HG03060 (cell line): ENCODE data around the gene CDH12.
"Not testable (repeated sequence)": the region's sequence is repeated elsewhere in the genome, so short reads cannot be mapped to it uniquely, and the experiment has no call there.

Source experiments
- ATAC-seq: cut with Tn5 transposase; IDR thresholded peaks from one replicate; pipeline ENCODE4 v1.9.1; 2021; ENCODE audit warnings: low read depth, moderate number of reproducible peaks; ENCODE audit not compliant: unreplicated experiment

CDH12 gene

DNA sequence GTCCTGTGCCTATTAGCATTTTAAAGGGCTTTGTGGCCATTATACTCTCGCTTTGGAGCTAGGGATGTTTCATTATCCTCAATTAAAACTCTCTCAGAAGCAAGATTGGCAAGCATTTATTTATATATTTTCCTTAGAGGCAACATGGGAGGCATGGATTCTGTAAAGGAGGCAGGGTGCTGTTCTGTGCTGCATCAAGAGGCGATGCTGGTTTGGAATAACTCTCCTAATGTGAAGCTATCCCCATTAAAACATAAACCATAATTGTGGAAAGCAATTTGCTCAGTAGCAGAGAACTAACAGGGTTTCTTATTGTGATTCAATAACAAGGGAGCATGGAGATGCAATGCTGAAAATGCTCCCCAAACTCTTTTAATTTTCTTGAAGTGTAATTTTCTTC, 664.5 kb downstream of the CDH12 start:
- ATAC-seq, result not testable (repeated sequence)

DNA sequence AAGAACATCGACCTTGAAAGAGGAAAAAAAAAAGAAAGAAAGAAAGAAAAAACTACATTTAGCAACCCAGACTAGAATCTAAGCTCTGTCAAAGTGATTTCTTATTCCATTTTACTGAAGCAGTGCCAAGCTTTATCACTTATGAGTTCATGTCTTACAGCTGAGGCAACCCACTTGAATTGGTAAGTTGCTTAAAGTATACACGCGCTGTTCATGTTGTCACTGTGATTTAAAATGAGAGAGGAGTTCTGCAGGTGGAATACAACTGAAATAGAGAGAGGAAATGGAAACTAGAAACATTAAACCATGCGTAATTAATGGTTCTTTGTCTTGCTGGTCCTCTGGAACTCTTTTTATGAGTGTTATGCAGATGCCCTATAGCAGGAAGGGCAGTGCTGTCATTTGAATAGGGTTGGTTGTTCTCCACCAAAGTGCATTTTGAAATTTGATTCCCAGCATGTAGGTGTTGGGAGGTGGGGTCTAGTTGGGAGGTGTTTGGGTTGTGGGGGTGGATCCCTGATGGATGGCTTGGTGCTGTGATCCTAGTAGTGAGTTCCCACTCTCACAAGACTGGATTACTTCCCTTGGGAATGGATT, 665.4 kb downstream of the CDH12 start:
- not testable (repeated sequence) for ATAC-seq

DNA sequence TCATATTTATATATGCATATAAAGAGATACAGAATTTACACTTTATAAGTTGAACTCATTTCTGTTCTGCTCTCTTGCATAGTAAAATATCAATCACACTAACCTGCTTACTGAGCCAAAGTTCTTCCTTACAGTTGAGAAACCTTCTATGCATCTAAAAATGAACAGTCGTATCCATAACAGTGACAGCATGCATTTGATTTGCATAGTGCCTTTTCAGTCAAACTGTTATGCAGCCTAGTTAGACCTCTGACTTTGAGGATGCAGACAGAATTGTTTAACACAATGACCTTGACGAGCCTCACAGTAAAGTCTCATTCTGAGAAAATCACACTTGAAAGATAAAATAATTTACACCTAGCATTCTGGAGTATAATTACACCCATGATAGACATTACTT, 683.9 kb downstream of the CDH12 start:
- not testable (repeated sequence) for ATAC-seq

DNA sequence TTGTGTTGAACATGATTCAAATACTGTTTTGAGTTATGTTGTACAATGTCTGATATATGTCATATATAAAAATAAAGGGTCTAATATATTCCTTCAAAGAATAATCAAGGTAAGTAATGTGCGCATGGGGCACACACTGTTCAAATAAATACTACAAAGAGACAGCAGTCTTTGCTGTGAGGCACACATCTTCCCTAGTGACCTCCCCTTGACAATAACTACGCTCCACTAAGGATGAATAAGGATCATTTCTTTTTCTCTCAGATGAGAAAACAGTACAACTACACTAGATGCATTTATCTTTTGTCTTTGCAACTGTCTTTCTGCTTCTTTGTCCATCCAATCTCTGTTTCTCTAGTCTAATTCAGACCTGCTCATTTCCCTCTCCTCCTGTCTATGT, 684.4 kb downstream of the CDH12 start:
- ATAC-seq, result not testable (repeated sequence)

DNA sequence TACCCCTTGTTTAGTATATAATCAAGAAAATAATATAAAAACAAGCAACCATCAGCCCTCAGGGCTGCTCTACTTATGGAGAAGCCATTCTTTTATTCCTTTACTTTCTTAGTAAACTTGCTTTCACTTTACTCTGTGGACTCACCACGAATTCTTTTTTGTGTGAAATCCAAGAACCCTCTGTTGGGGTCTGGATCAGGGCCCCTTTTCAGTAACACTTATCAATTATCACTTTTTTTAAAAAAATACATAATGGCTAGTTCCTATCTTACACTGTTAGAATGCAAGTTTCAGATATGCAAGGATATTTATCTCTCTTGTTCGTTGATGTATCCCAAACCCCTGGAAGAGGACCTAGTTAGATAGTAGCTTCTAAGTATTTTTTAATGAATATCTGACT, 687.2 kb downstream of the CDH12 start:
- ATAC-seq, result not testable (repeated sequence)

DNA sequence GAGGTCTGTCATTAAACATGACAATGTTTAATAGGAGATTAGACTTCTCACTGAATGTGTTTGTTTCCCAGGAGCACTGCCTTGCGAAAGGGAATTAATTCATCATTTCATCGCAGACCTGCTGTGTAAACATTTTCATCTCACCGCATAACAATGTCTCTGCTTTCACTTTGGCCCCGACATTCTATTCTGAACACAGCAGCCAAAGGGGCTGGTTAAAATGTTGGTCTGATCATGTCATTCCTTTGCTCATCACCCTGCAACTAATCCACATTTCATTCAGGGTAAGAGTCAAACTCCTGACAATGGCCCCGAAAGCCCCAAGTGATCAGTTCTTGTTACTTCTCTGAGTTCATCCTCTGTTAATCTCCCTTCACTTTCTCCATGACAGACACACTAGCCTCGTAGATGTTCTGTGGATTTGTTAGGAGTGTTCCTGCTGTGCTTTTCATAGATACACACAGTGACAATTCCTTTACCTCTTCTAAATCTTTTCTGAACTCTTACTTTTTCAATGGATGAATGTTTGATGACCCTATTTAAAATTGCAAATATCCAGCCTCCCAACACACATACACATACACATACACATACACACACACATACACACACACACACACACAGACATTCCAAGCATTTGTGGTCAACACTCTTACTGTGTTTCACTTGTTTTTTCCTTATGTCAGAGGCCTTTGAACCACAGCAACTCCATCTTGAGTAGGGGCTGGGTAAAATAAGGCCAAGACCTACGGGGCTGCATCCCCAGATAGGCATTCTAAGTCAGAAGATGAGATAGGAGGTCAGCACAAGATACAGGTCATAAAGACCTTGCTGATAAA, 688.0 kb downstream of the CDH12 start:
- not testable (repeated sequence) for ATAC-seq

DNA sequence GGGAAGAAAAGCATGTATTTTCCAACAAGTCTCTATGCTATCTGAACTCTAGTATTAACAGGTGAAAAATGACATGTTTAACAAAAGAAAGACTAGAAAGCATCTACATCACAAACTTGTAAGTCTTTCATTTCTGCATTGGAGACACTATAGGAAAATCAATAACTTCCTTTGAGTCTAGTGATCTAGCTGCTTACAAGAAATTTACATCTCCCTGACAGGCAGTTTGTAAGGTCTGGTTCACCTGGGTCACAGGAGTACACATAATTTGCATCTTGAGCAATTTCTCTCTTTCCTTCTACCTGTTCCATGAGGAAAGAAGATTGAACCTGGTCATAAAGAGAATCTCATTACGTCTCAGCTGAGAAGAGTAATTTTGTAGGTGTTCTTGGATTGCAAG, 696.2 kb downstream of the CDH12 start:
- ATAC-seq, result not testable (repeated sequence)

DNA sequence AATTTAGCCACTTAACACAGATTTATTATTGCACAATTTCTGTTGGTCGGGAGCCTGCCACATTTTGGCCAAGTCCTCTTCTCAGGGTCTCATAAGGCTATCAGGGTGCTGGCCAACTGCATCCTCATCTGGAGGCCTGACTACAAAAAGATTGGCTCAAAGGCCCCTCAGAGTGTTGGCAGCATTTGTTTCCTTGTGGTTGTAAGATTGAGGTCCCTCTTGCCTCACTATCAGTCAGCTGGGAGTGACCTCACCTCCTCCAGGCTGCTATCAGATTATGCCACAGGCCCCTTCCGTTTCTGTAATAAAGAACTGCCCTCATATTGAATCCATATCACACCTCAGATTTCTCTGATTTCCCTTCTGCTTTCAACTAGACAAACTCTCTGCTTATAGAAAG, 698.4 kb downstream of the CDH12 start:
- ATAC-seq, result not testable (repeated sequence)

DNA sequence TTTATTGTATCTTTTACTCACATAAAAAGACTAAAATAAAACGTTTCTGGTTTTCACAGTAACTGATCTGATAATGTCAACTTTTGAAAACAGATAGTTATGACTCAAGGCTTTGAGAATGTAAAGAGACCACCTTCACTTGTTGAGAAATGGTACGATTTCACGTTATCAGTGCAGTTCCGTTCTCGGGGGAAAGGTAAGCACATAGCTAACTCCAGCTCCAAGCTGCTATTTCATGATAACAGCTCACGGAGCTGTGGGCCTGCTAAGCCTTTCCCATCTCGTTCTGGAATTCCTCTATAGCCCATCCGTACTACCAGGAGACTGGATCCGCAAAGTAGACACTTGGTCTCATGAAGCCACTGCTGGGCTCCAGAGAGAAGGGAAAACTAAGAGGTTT, 701.3 kb downstream of the CDH12 start:
- ATAC-seq, result not testable (repeated sequence)

DNA sequence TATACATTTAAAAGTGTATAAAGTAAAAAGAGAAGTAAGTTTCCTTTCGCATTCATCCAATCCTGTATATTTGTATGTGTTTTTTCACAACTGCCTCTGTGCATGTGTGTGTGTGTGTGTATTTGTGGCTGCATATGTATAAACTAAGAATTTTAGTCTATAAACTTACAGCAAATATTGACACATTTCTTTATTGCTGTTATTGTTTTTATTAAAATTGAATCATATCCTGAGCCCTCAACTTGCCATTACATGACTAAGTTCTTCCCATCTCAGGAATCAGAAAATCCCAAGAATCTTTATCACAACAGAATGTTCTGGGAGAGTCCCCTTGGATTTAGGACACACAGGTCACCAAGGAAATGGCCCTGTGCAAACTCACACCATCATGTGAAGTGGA, 712.7 kb downstream of the CDH12 start:
- not testable (repeated sequence) for ATAC-seq

DNA sequence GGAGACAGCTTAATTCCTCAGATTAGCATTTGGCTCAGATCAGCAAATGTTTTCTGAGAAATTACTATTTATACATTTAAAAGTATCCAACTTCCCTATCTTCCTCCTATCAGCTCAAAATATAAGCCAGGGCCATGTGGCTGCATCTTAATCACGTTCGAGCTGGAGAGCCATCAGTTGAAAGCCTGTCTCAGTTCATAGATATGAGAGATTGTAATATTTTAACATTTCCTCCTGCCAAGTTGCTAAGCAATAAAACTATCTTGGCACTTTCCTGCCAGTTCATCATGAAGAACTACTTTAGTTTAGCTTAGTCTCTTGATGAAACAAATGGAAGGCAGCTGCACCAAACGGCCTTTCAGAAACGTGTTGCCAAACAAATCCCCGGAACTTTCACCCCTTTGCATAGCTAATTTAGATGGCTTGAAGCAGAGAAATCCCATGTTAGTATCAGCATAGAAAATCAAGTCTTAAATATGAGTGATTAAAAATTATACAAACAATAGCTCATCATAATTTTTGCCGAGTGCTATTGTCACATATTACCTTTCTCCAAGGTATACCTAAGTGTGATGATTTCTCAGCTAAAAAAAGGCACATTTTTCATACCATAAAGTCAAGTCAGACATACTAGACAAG, 713.4 kb downstream of the CDH12 start:
- not testable (repeated sequence) for ATAC-seq

DNA sequence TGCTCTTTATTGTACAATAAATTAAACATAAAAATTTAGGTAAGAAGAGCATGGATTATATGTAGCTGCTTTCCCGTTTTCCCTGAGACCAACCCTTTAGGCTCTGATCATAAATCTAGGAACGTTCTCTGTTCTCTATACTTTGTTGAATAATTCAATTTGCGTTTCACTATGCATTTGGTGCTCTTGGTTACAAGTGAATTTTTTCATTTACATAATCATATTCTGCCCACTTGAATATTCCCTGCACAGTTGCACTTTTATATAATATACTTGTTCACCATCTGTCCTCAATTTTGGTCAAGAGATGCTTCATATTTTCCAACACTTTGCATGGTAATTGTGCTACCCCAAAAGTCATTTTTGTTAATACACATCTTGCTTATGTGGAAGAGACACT, 741.8 kb downstream of the CDH12 start:
- ATAC-seq, result no peak

DNA sequence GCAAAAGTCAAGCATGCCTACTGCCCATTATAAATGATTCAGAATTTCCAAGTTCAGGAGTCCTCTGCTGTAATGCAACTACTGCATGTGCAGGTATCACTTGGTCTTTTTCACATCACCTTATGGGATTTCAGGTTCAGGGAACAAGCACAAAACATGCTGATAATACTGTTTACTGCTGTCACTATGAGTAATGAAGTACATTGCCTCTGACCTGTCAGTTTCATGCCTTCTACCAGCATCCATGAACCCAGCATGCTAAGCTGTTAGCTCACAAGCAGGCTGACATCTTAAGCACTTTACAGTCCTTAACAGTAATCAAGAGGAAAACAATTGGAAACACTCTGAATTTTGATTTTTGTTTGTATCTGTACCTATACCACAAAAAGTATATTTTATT, 743.8 kb downstream of the CDH12 start:
- no peak for ATAC-seq

DNA sequence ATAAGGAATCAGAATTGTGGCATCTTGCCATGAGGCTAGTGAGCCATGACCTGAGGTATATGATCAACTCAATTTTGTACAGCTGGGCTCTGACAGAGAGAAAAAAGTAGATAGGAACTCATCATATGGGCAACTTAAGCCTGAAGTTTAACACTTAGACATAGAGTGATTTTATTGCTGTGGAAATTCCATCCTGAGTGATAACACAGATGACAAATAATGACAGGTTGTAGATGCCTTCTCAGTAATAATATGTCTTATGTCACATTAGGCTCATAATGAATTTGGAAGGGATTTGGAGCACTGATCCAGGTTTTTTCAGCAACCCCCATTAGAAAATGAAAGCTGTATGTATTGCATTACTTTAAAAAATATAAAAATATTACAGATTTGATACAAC, 744.6 kb downstream of the CDH12 start:
- ATAC-seq, result no peak

DNA sequence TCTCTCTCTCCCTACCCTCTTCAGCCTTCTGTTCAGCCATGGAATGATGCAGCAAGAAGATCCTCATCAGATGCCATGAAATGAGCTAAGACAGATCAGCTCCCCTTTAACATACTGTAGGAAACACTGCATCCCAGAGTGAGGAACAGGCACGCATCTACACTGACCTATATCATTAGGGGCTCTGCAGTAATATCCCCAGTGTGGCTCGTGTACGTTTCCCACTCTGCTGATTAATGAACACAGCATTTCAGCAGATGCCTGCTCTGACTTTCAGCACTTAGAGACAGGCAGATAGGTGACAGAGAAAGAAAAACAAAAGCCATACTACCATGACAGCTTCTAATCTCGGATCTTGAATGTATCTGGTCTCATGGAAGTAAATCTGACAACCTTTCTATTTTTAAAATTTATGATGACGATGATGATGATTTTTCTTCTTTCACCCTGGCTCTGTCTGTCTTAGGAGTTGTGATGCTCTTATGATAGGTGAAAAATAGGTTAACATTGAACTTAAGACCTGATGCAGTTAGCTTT, 750.3 kb downstream of the CDH12 start:
- ATAC-seq, result no peak

DNA sequence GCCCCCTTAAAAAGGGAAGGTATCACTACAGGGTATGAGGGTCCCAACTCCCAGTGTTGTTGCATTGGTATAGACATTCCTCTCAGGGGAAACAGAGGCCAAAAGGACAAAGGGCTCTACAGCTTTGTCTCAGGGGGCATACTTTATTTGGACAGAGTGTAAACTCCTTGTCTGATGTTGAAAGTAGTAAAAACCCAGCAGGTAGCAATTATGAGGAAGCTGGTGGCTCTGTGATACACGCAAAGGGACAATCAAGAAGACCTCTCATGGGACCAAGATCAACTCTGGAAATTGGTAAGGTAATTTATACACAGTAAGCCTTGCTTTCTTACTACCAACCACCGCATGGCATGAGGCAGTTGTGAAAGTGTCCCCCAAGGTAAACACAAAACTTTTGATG, 764.6 kb downstream of the CDH12 start:
- ATAC-seq, result no peak

DNA sequence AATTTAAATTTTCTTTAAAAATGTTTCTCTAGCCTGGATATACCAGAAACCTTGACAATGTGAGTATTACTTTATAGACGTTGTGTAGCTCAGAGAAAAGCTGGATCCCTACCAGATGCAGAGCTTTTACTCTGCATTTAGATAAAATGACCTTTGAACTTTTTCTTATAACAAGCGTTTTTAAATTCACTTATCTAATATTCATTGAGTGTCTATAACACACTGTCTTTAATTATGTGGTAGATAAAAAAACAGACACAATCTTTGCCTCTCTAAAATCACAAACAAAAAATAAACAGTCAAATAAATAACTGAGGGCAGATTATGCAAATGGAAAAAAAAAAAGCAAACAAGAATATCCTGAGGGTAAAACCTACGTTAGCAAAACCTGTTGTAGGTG, 773.6 kb downstream of the CDH12 start:
- no peak for ATAC-seq

DNA sequence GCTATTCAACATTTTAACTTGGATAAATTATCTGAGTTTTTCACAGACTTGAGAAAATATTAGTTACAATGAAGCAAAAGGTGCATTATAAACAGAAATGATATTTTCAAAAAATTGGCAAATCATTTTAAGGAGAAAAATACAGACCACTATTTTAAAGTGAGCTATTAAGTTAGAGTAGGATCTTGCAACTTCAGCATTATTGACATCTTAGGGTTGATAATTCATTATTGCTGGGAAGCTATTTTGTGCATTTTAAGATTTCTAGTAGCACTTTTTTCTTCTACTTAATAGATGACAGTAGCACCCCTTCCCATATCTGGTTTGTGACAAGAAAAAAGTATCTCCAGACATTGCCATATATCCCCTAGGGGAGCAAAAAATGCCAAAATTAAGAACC, 774.1 kb downstream of the CDH12 start:
- no peak for ATAC-seq

DNA sequence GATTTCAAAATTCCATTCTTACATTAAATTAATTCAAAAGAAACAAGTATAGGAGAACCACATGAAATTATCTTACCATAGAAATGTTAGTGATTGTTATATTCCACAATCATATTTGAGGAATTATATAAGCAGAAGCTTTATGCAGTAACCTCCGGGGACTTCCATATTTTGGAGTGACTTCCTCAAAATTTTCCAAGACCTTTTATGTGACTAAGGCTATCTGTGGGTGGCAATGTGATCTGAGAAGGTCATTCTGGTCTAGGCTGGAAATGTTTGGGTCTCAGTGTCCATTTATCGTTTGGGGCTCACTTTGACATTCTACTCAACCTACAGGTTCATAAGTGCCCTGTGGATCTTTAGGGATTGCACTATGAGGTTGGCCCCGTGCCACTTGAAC, 776.6 kb downstream of the CDH12 start:
- no peak for ATAC-seq

DNA sequence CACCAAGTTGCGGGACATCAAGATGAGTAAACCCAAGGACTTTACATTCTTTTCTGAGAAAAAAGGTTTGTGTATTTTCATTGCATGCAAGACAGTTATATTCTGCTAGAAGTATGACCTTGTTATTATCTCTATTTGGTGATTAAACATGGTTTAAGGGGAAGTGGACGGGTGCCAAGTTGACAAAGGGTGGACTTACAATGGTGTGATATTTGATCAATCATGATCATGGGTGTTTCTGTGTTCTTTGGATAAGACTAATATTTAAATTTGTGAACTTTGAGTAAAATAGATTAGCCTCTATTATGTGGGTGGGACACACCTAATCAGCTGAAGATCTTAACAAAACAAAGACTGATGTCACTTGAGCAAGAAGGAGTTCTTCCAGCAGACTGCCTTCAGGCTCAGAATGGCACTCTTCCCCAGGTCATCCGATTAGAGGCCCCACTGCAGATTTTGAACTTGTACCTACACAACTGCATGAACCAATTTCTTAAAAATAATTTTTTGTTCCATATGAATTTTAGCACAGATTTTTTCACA, 782.9 kb downstream of the CDH12 start:
- no peak for ATAC-seq

DNA sequence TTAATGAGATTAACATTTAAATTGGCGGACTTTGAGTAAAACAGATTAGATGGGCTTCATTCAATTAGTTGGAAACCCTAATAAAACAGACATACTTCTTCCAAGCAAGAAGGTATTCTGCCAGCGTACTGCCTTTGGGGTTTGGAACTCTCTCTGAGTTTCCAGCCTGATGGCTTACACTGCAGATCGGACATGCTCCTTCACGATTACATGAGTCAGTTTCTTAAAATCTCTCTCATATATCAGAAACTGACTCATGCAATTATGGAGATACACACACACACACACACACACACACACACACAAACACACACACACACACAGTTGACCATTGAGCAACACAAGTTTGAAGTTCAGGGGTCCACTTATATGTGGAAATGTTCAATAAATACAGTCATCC, 789.4 kb downstream of the CDH12 start:
- ATAC-seq, result no peak
